GM12878 (cell line): Measurements from ENCODE around the gene AGRP. TPM values are rescaled to one million over a fixed set of nuclear protein-coding genes. Genes with fewer than 3 reads are reported as not detected.

Experiments used
- ATAC-seq: fragments of 200-7000 bp; cut with Tn5 transposase; 3 replicates; pipeline ENCODE4 v1.9.1; 2020; ENCODE audit warnings: mild to moderate bottlenecking, moderate library complexity
- BruUV-seq: library from RNA; stranded (reverse); fragments of 400-500 nt; replicated peaks from 2 replicates; lab custom pipeline; 2021; lab: Mats Ljungman, UMichigan
- CTCF ChIA-PET: fragments of 300-600 bp; sonication (Branson Sonifier 250); formaldehyde crosslinking; extraction: SDS; loops from one replicate; lab custom pipeline; 2021; ENCODE audit warnings: inconsistent platforms; lab: Yijun Ruan, JAX
- POLR2A ChIA-PET: fragments of 350-600 bp; formaldehyde crosslinking; extraction: SDS; loops from one replicate; lab custom pipeline; 2021; ENCODE audit warnings: inconsistent platforms; lab: Charles Lee
- RAD21 ChIA-PET: fragments of 300-600 bp; sonication (Branson Sonifier 250); formaldehyde crosslinking; loops from one replicate; lab custom pipeline; 2023; ENCODE audit warnings: antibody characterized with exemption; ENCODE audit not compliant: unreplicated experiment; lab: Charles Lee
- SMC1A ChIA-PET: fragments of 300-600 bp; sonication (Branson Sonifier 250); formaldehyde crosslinking; loops from one replicate; lab custom pipeline; 2023; ENCODE audit not compliant: unreplicated experiment, uncharacterized antibody; lab: Charles Lee
- DNase-seq: peaks from one replicate; pipeline ENCODE4 v3.0.0-alpha.2; 2011; ENCODE audit warnings: low read depth, low spot score
- FAIRE-seq: peaks from 3 replicates; lab custom pipeline; 2011; peaks lifted over from hg19 to GRCh38; lab: Jason Lieb, UNC
- H2AFZ ChIP-seq: 2 replicates; pipeline ENCODE4 v1.6.0; 2011; ENCODE audit warnings: low read depth, low read length, control low read depth; ENCODE audit not compliant: control insufficient read depth
- H3K27ac ChIP-seq: 2 replicates; pipeline ENCODE4 v1.5.1; 2011; ENCODE audit warnings: control low read depth; ENCODE audit not compliant: control insufficient read depth, insufficient read depth
- H3K27me3 ChIP-seq, 2 experiments: replicated peaks in 1 of 2; 2 replicates each; pipeline versions ENCODE4 v1.6.0 to v1.6.1; 2011; ENCODE audit warnings: low read length in 1 of 2; ENCODE audit not compliant: control insufficient read depth in 2 of 2, insufficient read depth in 2 of 2
- H3K36me3 ChIP-seq, 2 experiments: 2 replicates each; pipeline ENCODE4 v1.5.1; 2011; ENCODE audit warnings: low read length in 1 of 2; ENCODE audit not compliant: control insufficient read depth in 2 of 2, insufficient read depth in 2 of 2
- H3K4me1 ChIP-seq: 2 replicates; pipeline ENCODE4 v1.6.1; 2011; ENCODE audit warnings: mild to moderate bottlenecking, low read length, moderate library complexity, mixed read lengths; ENCODE audit not compliant: control insufficient read depth, insufficient read depth
- H3K4me2 ChIP-seq: 2 replicates; pipeline ENCODE4 v1.6.0; 2011; ENCODE audit warnings: control low read depth; ENCODE audit not compliant: control insufficient read depth, insufficient read depth
- H3K4me3 ChIP-seq: fragments of 200-600 bp; sonication (generic); 2 replicates; pipeline ENCODE4 v1.5.1; 2016
- H3K79me2 ChIP-seq: 2 replicates; pipeline ENCODE4 v1.6.0; 2011; ENCODE audit warnings: low read length; ENCODE audit not compliant: control insufficient read depth, insufficient read depth
- H3K9ac ChIP-seq: 2 replicates; pipeline ENCODE4 v1.8.0; 2011; ENCODE audit warnings: low read length, control low read depth, mixed read lengths; ENCODE audit not compliant: control insufficient read depth, insufficient read depth
- H3K9me3 ChIP-seq: replicated peaks from 3 replicates; pipeline ENCODE4 v1.5.1; 2011; ENCODE audit warnings: mild to moderate bottlenecking, low read length; ENCODE audit not compliant: control insufficient read depth, insufficient read depth
- H4K20me1 ChIP-seq: 2 replicates; pipeline ENCODE4 v1.6.0; 2011; ENCODE audit not compliant: control insufficient read depth, insufficient read depth
- BHLHE40 ChIP-seq, 2 experiments: fragments of 450-650 bp in 1 of 2; IDR thresholded peaks; 2 replicates each; pipeline ENCODE4 v1.6.1; 2011 to 2017; ENCODE audit warnings: low read depth in 2 of 2, borderline replicate concordance in 1 of 2, improper control_type of control experiment in 1 of 2, low read length in 1 of 2, mild to moderate bottlenecking in 1 of 2
- CBFB ChIP-seq: IDR thresholded peaks from 2 replicates; pipeline ENCODE4 v1.6.1; 2016; ENCODE audit warnings: antibody characterized with exemption, low read depth
- MXI1 ChIP-seq: fragments of 150-350 bp; IDR thresholded peaks from 2 replicates; pipeline ENCODE4 v1.6.1; 2011; ENCODE audit warnings: low read depth, mild to moderate bottlenecking, inconsistent platforms, low read length, improper control_type of control experiment
- MYC ChIP-seq: IDR thresholded peaks from 2 replicates; pipeline ENCODE4 v1.6.1; 2011; ENCODE audit warnings: mild to moderate bottlenecking, low read length, moderate library complexity, inconsistent platforms; ENCODE audit not compliant: insufficient read depth, insufficient replicate concordance, insufficient read length, severe bottlenecking
- SMAD1 ChIP-seq: fragments of 450-650 bp; IDR thresholded peaks from 2 replicates; pipeline ENCODE4 v1.6.1; 2018; ENCODE audit warnings: mild to moderate bottlenecking, low read depth; ENCODE audit not compliant: partially characterized antibody
- ZZZ3 ChIP-seq: IDR thresholded peaks from 2 replicates; pipeline ENCODE4 v1.6.1; 2011; ENCODE audit warnings: low read depth; ENCODE audit not compliant: control insufficient read depth, insufficient read length
- WGBS: methylation state at CpG from one replicate; pipeline ENCODE4 v1.1.6; 2016; ENCODE audit warnings: low lambda C conversion rate; ENCODE audit not compliant: insufficient replicate concordance, insufficient coverage; ENCODE audit errors: missing lambda C conversion rate; 5-methylcytosine and 5-hydroxymethylcytosine counted together
- in situ Hi-C: fragments of 300-500 bp; cut with MboI; formaldehyde crosslinking; loops from 9 replicates; pipeline ENCODE4 v1.14.3; 2018; ENCODE audit warnings: mixed read lengths
- intact Hi-C: fragments of 100-400 bp; cut with micrococcal nuclease; formaldehyde crosslinking; loops from one replicate; pipeline ENCODE4 v1.14.2; 2022; ENCODE audit not compliant: unreplicated experiment
- polyA plus RNA-seq, 11 experiments: library from polyadenylated mRNA; depleted of rRNA in 4 of 11; unstranded in 6 of 11; stranded (reverse) in 5 of 11; fragments of >200 nt; fragmentation: Nextera tagmentation in 4 of 11; fragmentation: Illumina TruSeq in 1 of 11; extraction: Ambion mirVana in 4 of 11; extraction: Trizol in 1 of 11; gene quantifications; 1 replicate in 1 of 11; 2 replicates in 10 of 11; pipeline versions ENCODE4 v1.2.1 to v1.2.3, GENCODE V29; 2011 to 2016; ENCODE audit warnings: inconsistent platforms in 2 of 11, missing spikeins in 2 of 11, low read depth in 1 of 11
- total RNA-seq, 4 experiments: library from RNA; depleted of rRNA in 3 of 4; stranded (reverse); fragments of >200 nt in 3 of 4; fragmentation: Illumina TruSeq in 1 of 4; extraction: Trizol in 1 of 4; gene quantifications; 2 replicates each; pipeline versions ENCODE4 v1.2.1 to v1.2.3, GENCODE V29; 2013 to 2021
- TF ChIP-seq, protein P1 (sequence below): IDR thresholded peaks from 2 replicates; pipeline ENCODE4 v1.6.1; 2012; ENCODE audit warnings: mild to moderate bottlenecking, low read depth, low read length

The AGRP gene
- total and polyA plus RNA-seq, 10 of the 15 experiments (the other 5 are each of a cell fraction or from before 2014, with no cell fraction given) = 0.16 to 0.75 (median 0.53) TPM; not detected in 6

DNA sequence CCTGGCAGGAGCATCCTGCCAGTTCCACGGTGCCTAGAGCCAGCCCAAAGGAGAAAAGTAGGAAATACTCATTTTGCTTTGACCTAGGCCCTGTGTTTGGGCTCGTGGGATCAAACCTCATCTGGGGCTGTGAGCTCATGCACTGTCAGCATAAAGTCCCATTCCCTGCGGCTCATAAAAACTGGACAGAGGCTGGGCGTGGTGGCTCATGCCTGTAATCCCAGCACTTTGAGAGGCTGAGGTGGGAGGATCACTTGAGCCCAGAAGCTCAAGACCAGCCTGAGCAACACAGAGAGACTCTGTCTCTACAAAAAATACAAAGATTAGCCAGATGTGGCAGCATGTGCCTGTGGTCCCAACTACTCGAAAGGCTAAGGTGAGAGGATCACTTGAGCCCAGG, 20.3 kb downstream of the AGRP start:
- FAIRE-seq = no peak
- H3K4me1 ChIP-seq = peaks cover 4% of the 10 kb centered on the region
- no peak overlapping the region for H3K27ac ChIP-seq
- no peak overlapping the region for H3K4me2 ChIP-seq
- no peak for ATAC-seq
- BruUV-seq = no TSS peak
- TF ChIP-seq BHLHE40 (IDR thresholded peaks at IDR 0.05; ENCODE audit: borderline replicate concordance in 1 of 2, low read depth in 2 of 2, low read length in 1 of 2) = no peak
- TF ChIP-seq, protein P1, sequence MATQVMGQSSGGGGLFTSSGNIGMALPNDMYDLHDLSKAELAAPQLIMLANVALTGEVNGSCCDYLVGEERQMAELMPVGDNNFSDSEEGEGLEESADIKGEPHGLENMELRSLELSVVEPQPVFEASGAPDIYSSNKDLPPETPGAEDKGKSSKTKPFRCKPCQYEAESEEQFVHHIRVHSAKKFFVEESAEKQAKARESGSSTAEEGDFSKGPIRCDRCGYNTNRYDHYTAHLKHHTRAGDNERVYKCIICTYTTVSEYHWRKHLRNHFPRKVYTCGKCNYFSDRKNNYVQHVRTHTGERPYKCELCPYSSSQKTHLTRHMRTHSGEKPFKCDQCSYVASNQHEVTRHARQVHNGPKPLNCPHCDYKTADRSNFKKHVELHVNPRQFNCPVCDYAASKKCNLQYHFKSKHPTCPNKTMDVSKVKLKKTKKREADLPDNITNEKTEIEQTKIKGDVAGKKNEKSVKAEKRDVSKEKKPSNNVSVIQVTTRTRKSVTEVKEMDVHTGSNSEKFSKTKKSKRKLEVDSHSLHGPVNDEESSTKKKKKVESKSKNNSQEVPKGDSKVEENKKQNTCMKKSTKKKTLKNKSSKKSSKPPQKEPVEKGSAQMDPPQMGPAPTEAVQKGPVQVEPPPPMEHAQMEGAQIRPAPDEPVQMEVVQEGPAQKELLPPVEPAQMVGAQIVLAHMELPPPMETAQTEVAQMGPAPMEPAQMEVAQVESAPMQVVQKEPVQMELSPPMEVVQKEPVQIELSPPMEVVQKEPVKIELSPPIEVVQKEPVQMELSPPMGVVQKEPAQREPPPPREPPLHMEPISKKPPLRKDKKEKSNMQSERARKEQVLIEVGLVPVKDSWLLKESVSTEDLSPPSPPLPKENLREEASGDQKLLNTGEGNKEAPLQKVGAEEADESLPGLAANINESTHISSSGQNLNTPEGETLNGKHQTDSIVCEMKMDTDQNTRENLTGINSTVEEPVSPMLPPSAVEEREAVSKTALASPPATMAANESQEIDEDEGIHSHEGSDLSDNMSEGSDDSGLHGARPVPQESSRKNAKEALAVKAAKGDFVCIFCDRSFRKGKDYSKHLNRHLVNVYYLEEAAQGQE = no peak
- no peak for TF ChIP-seq SMAD1
- no peak for TF ChIP-seq MYC
- TF ChIP-seq ZZZ3 = no peak
- TF ChIP-seq CBFB = no peak
- no peak for TF ChIP-seq MXI1
- peaks cover 12% of the 10 kb centered on the region for H3K79me2 ChIP-seq
- SMC1A ChIA-PET = interaction anchor here (0.6 to 1.4 kb wide), 2 partner anchors 29 to 306 kb away, joined by 3 to 4 read pairs; no protein-coding TSS in a partner anchor
- no peak for DNase-seq
- in situ Hi-C loops = no loop called here
- no peaks in the 10 kb centered on the region for H3K9me3 ChIP-seq
- POLR2A ChIA-PET = interaction anchor here (1.1 kb wide), 1 partner anchor 13 kb away, joined by 7 read pairs; no protein-coding TSS in a partner anchor
- WGBS = 67% methylated on average over 5 of the region's 5 CpGs
- H4K20me1 ChIP-seq = peaks cover 23% of the 10 kb centered on the region
- no peak overlapping the region for H2AFZ ChIP-seq
- H3K36me3 ChIP-seq = peaks cover 4 to 7% of the 10 kb centered on the region in 2 experiments; a peak in 3 of 4 replicates
- CTCF ChIA-PET = interaction anchor here (1.5 to 8.0 kb wide), 3 partner anchors 15 to 35 kb away, joined by 3 to 81 read pairs (median 25); no protein-coding TSS in a partner anchor
- no peak overlapping the region for H3K4me3 ChIP-seq
- RAD21 ChIA-PET = interaction anchor here (0.8 to 2.2 kb wide), 2 partner anchors 35 to 514 kb away, joined by 3 to 7 read pairs; no protein-coding TSS in a partner anchor
- intact Hi-C loops = no loop called here
- H3K27me3 ChIP-seq = no peaks in the 10 kb centered on the region
- H3K9ac ChIP-seq = no peak overlapping the region
